GM23338 (cell line): ENCODE results near the gene STAC2.

Source experiments
- CREB1 ChIP-seq: fragments of 250-450 bp; sonication (Bioruptor Pico); IDR thresholded peaks from 2 replicates; pipeline ENCODE4 v1.5.0; 2020; ENCODE audit warnings: low read depth, mild to moderate bottlenecking, moderate library complexity
- CTCF ChIP-seq, 2 experiments: fragments of 200-600 bp in 1 of 2; sonication (generic) in 1 of 2; conservative IDR thresholded peaks; 2 replicates each; pipeline versions ENCODE4 v1.5.1 to v1.6.1; 2016 to 2017; ENCODE audit warnings: antibody characterized with exemption in 2 of 2, low read depth in 2 of 2, mild to moderate bottlenecking in 2 of 2, moderate library complexity in 1 of 2
- EZH2 ChIP-seq: fragments of 200-600 bp; sonication (generic); IDR thresholded peaks from one replicate; pipeline ENCODE4 v1.8.0; 2017; ENCODE audit warnings: antibody characterized with exemption, mild to moderate bottlenecking, low read depth; ENCODE audit not compliant: unreplicated experiment
- EZH2phosphoT487 ChIP-seq: fragments of 200-600 bp; sonication (generic); IDR thresholded peaks from one replicate; pipeline ENCODE4 v1.8.1; 2018; ENCODE audit warnings: antibody characterized with exemption; ENCODE audit not compliant: unreplicated experiment
- JUNB ChIP-seq: IDR thresholded peaks from one replicate; pipeline ENCODE4 v1.6.1; 2016; ENCODE audit warnings: antibody characterized with exemption; ENCODE audit not compliant: unreplicated experiment
- NANOG ChIP-seq: IDR thresholded peaks from 2 replicates; pipeline ENCODE4 v1.6.1; 2016; ENCODE audit warnings: antibody characterized with exemption, borderline replicate concordance
- POLR2AphosphoS5 ChIP-seq: IDR thresholded peaks from 2 replicates; pipeline ENCODE4 v1.6.1; 2016; ENCODE audit warnings: antibody characterized with exemption, low read depth
- REST ChIP-seq: IDR thresholded peaks from one replicate; pipeline ENCODE4 v1.6.1; 2018; ENCODE audit warnings: antibody characterized with exemption; ENCODE audit not compliant: unreplicated experiment
- ZNF331 ChIP-seq: fragments of 250-450 bp; sonication (Bioruptor Pico); IDR thresholded peaks from 2 replicates; pipeline ENCODE4 v1.5.0; 2020; ENCODE audit warnings: low read depth, mild to moderate bottlenecking, moderate library complexity
- ZNF462 ChIP-seq: fragments of 250-450 bp; sonication (Bioruptor Pico); IDR thresholded peaks from 2 replicates; pipeline ENCODE4 v1.5.0; 2020; ENCODE audit warnings: mild to moderate bottlenecking, moderate library complexity

- TF ChIP-seq POLR2AphosphoS5 (no peak), CREB1 (CRISPR knock-in tag) (peak; percentile 32; the same call in 1 of the 2 replicates), CTCF (conservative IDR thresholded peaks at IDR 0.05; ENCODE audit: low read depth in 2 of 2) (peak; percentile 49 to 70), EZH2phosphoT487 (no peak), EZH2 (no peak), ZNF331 (CRISPR knock-in tag) (no peak), REST (no peak), JUNB (no peak), NANOG (no peak), ZNF462 (CRISPR knock-in tag) (no peak)
Observed at GRCh38 chr17:39194089-39194984, 31.4 kb downstream of the STAC2 start.
